ENCODE data around the gene SLC7A1. TPM values are rescaled to one million over a fixed set of nuclear protein-coding genes. Genes with fewer than 3 reads are reported as not detected.

Gene SLC7A1
- total and polyA plus RNA-seq, 2 of the 8 experiments (the other 6 are each of a cell fraction or from before 2014, with no cell fraction given) = 26.8 to 114 TPM

DNA sequence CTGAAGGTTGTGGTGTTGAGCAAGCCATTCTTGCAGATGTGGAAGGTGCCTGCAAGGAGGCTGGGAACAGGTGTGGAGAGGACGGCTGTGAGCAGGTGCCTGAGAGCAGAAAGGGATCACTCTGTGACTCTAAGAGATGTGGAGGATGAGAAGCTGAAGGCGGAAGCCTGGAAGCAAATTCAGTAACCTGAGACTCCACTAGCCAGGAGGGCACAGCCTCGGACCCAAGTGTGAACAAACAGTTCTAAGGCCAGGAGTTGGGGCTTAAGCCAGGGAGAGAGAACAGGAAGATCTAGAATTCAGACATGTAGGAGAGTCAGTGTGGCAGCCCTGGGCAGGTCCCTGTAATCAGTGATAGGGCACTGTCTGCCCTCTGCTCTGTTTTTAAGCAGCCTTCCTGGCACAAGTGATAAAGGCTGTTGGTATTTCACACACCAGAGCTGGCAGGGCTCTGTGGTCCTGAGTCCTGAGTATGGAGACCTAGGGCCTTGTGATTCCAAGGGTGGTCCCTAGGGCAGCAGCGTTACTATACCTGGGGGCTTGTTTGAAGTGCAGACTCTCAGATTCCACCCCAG lies 131.3 kb downstream of the SLC7A1 start (continued):
- TF ChIP-seq, protein P1, sequence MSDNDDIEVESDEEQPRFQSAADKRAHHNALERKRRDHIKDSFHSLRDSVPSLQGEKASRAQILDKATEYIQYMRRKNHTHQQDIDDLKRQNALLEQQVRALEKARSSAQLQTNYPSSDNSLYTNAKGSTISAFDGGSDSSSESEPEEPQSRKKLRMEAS (IDR thresholded peaks at IDR 0.05) = no peak
- TF ChIP-seq JUN (IDR thresholded peaks at IDR 0.05; ENCODE audit: low read depth, low read length) = no peak
- no peak for TF ChIP-seq KDM1A (IDR thresholded peaks at IDR 0.05; ENCODE audit: borderline replicate concordance, low read length)
- no peak for TF ChIP-seq MAFK (IDR thresholded peaks at IDR 0.05; ENCODE audit: low read depth, low read length)
- TF ChIP-seq JUND (IDR thresholded peaks at IDR 0.05; ENCODE audit: low read length) = no peak
- no peak for TF ChIP-seq RFX5 (IDR thresholded peaks at IDR 0.05; ENCODE audit: borderline replicate concordance, low read depth, low read length)

All from H1 (cell line).